GM12892 (cell line): ENCODE results near the gene CCDC120.

ENCODE experiments used
- POLR2A ChIP-seq: IDR thresholded peaks from 2 replicates; pipeline ENCODE4 v1.6.1; 2011; ENCODE audit warnings: low read depth, low read length, control low read depth
- POLR2AphosphoS5 ChIP-seq: IDR thresholded peaks from 2 replicates; pipeline ENCODE4 v1.6.1; 2011; ENCODE audit warnings: low read depth, low read length, control low read depth

- no peak for TF ChIP-seq POLR2AphosphoS5
- TF ChIP-seq POLR2A = no peak
Observed at GRCh38 chrX:49108641-49109040, 49.8 kb downstream of the CCDC120 start.
